A549 (cell line): ENCODE measurements around the gene ASCC2. TPM values are rescaled to one million over a fixed set of nuclear protein-coding genes. Genes with fewer than 3 reads are reported as not detected.

Experiments used
- ATAC-seq, 2 experiments: fragments of 200-7000 bp in 1 of 2; fragments of >200 bp in 1 of 2; cut with Nextera tagmentation in 1 of 2; cut with Tn5 transposase in 1 of 2; 3 replicates each; pipeline versions ENCODE4 v1.8.0 to v1.9.1; 2018 to 2020; ENCODE audit warnings: mild to moderate bottlenecking in 1 of 2, moderate library complexity in 1 of 2
- CTCF ChIA-PET: fragments of 300-600 bp; sonication (Branson Sonifier 250); formaldehyde crosslinking; extraction: SDS; loops from one replicate; lab custom pipeline; 2021; ENCODE audit warnings: antibody characterized with exemption, inconsistent platforms; lab: Yijun Ruan, JAX
- POLR2A ChIA-PET: fragments of 350-600 bp; formaldehyde crosslinking; extraction: SDS; loops from one replicate; lab custom pipeline; 2021; ENCODE audit warnings: antibody characterized with exemption, inconsistent platforms; lab: Yijun Ruan, JAX
- DNase-seq, 2 experiments: peaks; one replicate each; pipeline versions ENCODE4 v3.0.0 to v3.0.0-alpha.2; 2011 to 2016; ENCODE audit warnings: low read depth in 1 of 2, low spot score in 1 of 2
- FAIRE-seq: peaks from 2 replicates; lab custom pipeline; 2011; peaks lifted over from hg19 to GRCh38; lab: Jason Lieb, UNC
- H3K27ac ChIP-seq, 2 experiments: fragments of >200 bp; sonication (Bioruptor Twin); formaldehyde crosslinking; 3 replicates each; pipeline ENCODE4 v1.5.1; 2016 to 2017
- H3K4me1 ChIP-seq: fragments of >200 bp; sonication (Bioruptor Twin); formaldehyde crosslinking; 3 replicates; pipeline ENCODE4 v1.6.1; 2016
- H3K4me2 ChIP-seq: fragments of >200 bp; sonication (Bioruptor Twin); formaldehyde crosslinking; 3 replicates; pipeline ENCODE4 v1.6.1; 2016
- H3K4me3 ChIP-seq: fragments of >200 bp; sonication (Bioruptor Twin); formaldehyde crosslinking; 3 replicates; pipeline ENCODE4 v1.5.1; 2016
- H3K9me3 ChIP-seq: fragments of >200 bp; sonication (Bioruptor Twin); formaldehyde crosslinking; 3 replicates; pipeline ENCODE4 v1.6.1; 2016
- BCL3 ChIP-seq: fragments of >200 bp; sonication (Bioruptor Twin); formaldehyde crosslinking; IDR thresholded peaks from 3 replicates; pipeline ENCODE4 v1.6.1; 2016
- BHLHE40 ChIP-seq: IDR thresholded peaks from 2 replicates; pipeline ENCODE4 v1.6.1; 2012; ENCODE audit warnings: low read depth, low read length, inconsistent platforms
- CBX2 ChIP-seq: fragments of 200-600 bp; sonication (generic); IDR thresholded peaks from 2 replicates; pipeline ENCODE4 v1.6.1; 2016; ENCODE audit warnings: low read depth, mild to moderate bottlenecking, borderline replicate concordance
- CEBPB ChIP-seq, 2 experiments: fragments of >200 bp in 1 of 2; sonication (Bioruptor Twin) in 1 of 2; formaldehyde crosslinking in 1 of 2; IDR thresholded peaks; 2 replicates each; pipeline ENCODE4 v1.6.1; 2012 to 2016
- CHD2 ChIP-seq: fragments of 150-350 bp; IDR thresholded peaks from 2 replicates; pipeline ENCODE4 v1.6.1; 2014; ENCODE audit warnings: low read length; ENCODE audit not compliant: partially characterized antibody
- ESRRA ChIP-seq: fragments of 150-350 bp; IDR thresholded peaks from 2 replicates; pipeline ENCODE4 v1.6.1; 2014; ENCODE audit warnings: mild to moderate bottlenecking, low read length, borderline replicate concordance
- FOSB ChIP-seq: fragments of 250-450 bp; sonication (Bioruptor Pico); IDR thresholded peaks from 2 replicates; pipeline ENCODE4 v1.5.0; 2020; ENCODE audit warnings: mild to moderate bottlenecking, moderate library complexity
- FOXS1 ChIP-seq: fragments of 250-450 bp; sonication (Bioruptor Pico); IDR thresholded peaks from 2 replicates; pipeline ENCODE4 v1.5.0; 2020; ENCODE audit warnings: mild to moderate bottlenecking, moderate library complexity
- GATA3 ChIP-seq: IDR thresholded peaks from 2 replicates; pipeline ENCODE4 v1.6.1; 2012; ENCODE audit warnings: borderline replicate concordance
- HDAC2 ChIP-seq: fragments of 200-600 bp; sonication (generic); IDR thresholded peaks from 2 replicates; pipeline ENCODE4 v1.6.1; 2016
- HEYL ChIP-seq: fragments of 250-450 bp; sonication (Bioruptor Pico); IDR thresholded peaks from 2 replicates; pipeline ENCODE4 v1.8.0; 2021; ENCODE audit warnings: mild to moderate bottlenecking, moderate library complexity
- JUN ChIP-seq, 2 experiments: fragments of >200 bp; sonication (Bioruptor Twin); formaldehyde crosslinking; IDR thresholded peaks; 2 replicates in 1 of 2; 3 replicates in 1 of 2; pipeline ENCODE4 v1.6.1; 2016 to 2017
- KDM1A ChIP-seq: fragments of 200-600 bp; sonication (generic); IDR thresholded peaks from 2 replicates; pipeline ENCODE4 v1.6.1; 2016; ENCODE audit warnings: low read depth, mild to moderate bottlenecking
- KDM5A ChIP-seq: fragments of 200-600 bp; sonication (generic); IDR thresholded peaks from 2 replicates; pipeline ENCODE4 v1.6.1; 2016; ENCODE audit warnings: antibody characterized with exemption, mild to moderate bottlenecking
- NFE2L2 ChIP-seq: fragments of 150-350 bp; conservative IDR thresholded peaks from 2 replicates; pipeline ENCODE4 v1.6.1; 2014; ENCODE audit warnings: low read length
- NPAS2 ChIP-seq: fragments of 250-450 bp; sonication (Bioruptor Pico); IDR thresholded peaks from 2 replicates; pipeline ENCODE4 v1.8.0; 2022; ENCODE audit warnings: mild to moderate bottlenecking, moderate library complexity, borderline replicate concordance
- PBX3 ChIP-seq: IDR thresholded peaks from 2 replicates; pipeline ENCODE4 v1.6.1; 2012
- POLR2AphosphoS2 ChIP-seq: conservative IDR thresholded peaks from 2 replicates; pipeline ENCODE4 v1.6.1; 2012; ENCODE audit warnings: low read length, improper control_type of control experiment, inconsistent platforms
- RAD21 ChIP-seq, 2 experiments: fragments of >200 bp in 1 of 2; sonication (Bioruptor Twin) in 1 of 2; formaldehyde crosslinking in 1 of 2; IDR thresholded peaks in 1 of 2; conservative IDR thresholded peaks in 1 of 2; 2 replicates in 1 of 2; 3 replicates in 1 of 2; pipeline ENCODE4 v1.6.1; 2012 to 2018; ENCODE audit warnings: inconsistent platforms in 1 of 2
- RARB ChIP-seq: fragments of 250-450 bp; sonication (Bioruptor Pico); IDR thresholded peaks from 2 replicates; pipeline ENCODE4 v1.8.0; 2021; ENCODE audit warnings: mild to moderate bottlenecking, moderate library complexity
- REST ChIP-seq: fragments of 200-600 bp; sonication (generic); IDR thresholded peaks from 2 replicates; pipeline ENCODE4 v1.6.1; 2016; ENCODE audit warnings: antibody characterized with exemption, mild to moderate bottlenecking, moderate library complexity
- RFX5 ChIP-seq: fragments of 450-650 bp; IDR thresholded peaks from 2 replicates; pipeline ENCODE4 v1.7.1; 2014; ENCODE audit warnings: antibody characterized with exemption, mild to moderate bottlenecking, moderate library complexity
- RNF2 ChIP-seq: fragments of 200-600 bp; sonication (generic); IDR thresholded peaks from 2 replicates; pipeline ENCODE4 v1.6.1; 2016; ENCODE audit warnings: low read depth, mild to moderate bottlenecking, antibody characterized with exemption, moderate library complexity, borderline replicate concordance
- SMC3 ChIP-seq: fragments of >200 bp; sonication (Bioruptor Twin); formaldehyde crosslinking; IDR thresholded peaks from 3 replicates; pipeline ENCODE4 v1.6.1; 2018; ENCODE audit warnings: inconsistent platforms
- TP53 ChIP-seq: fragments of 250-450 bp; sonication (Bioruptor Pico); IDR thresholded peaks from 2 replicates; pipeline ENCODE4 v1.5.0; 2021; ENCODE audit warnings: mild to moderate bottlenecking, moderate library complexity
- USF2 ChIP-seq: fragments of 450-650 bp; IDR thresholded peaks from 2 replicates; pipeline ENCODE4 v1.6.1; 2014; ENCODE audit warnings: antibody characterized with exemption
- ZFP36 ChIP-seq: fragments of 450-650 bp; IDR thresholded peaks from 2 replicates; pipeline ENCODE4 v1.6.1; 2014; ENCODE audit warnings: borderline replicate concordance; ENCODE audit not compliant: partially characterized antibody
- WGBS: methylation state at CpG from one replicate; pipeline ENCODE4 v1.1.6; 2017; ENCODE audit errors: missing lambda C conversion rate; 5-methylcytosine and 5-hydroxymethylcytosine counted together
- polyA plus RNA-seq, 4 experiments: library from polyadenylated mRNA; depleted of rRNA in 3 of 4; stranded (reverse); fragments of >200 nt; fragmentation: RNase III in 1 of 4; extraction: RNeasy Plus Mini Kit Qiagen cat#74134 plus additional on column Dnase treatment in 1 of 4; gene quantifications; 2 replicates in 3 of 4; 3 replicates in 1 of 4; pipeline ENCODE4 v1.2.3, GENCODE V29; 2011 to 2017

Gene ASCC2
- polyA plus RNA-seq, 2 of the 4 experiments (the other 2 are of a cell fraction) = 27.2 to 31.6 TPM

GRCh38 chr22:29750029-29750428 is 88.0 kb downstream of the ASCC2 start:
- DNase-seq (no peak), FAIRE-seq (no peak), ATAC-seq (no peak)
- WGBS = 94% methylated on average over 3 of the region's 3 CpGs
- H3K9me3 ChIP-seq = no peaks in the 10 kb centered on the region
- POLR2A ChIA-PET = no interaction called here
- TF ChIP-seq KDM1A (no peak), POLR2AphosphoS2 (no peak), NPAS2 (CRISPR knock-in tag) (no peak), TP53 (CRISPR knock-in tag) (no peak), FOXS1 (CRISPR knock-in tag) (no peak), CEBPB (IDR thresholded peaks at IDR 0.05) (no peak), RARB (CRISPR knock-in tag) (no peak), SMC3 (no peak), RNF2 (no peak), BHLHE40 (no peak)
- no peaks in the 10 kb centered on the region for H3K4me1 ChIP-seq
- CTCF ChIA-PET = interaction anchor here (0.6 to 1.0 kb wide), 2 partner anchors 11 to 28 kb away, joined by 3 read pairs; no protein-coding TSS in a partner anchor
- H3K4me3 ChIP-seq = no peak overlapping the region
- no peak overlapping the region for H3K4me2 ChIP-seq
- H3K27ac ChIP-seq = no peak overlapping the region

GRCh38 chr22:29748248-29748893 is 89.7 kb downstream of the ASCC2 start:
- 91% methylated on average over 6 of the region's 9 CpGs for WGBS
- DNase-seq (no peak), ATAC-seq (no peak), FAIRE-seq (no peak)
- ChIA-PET POLR2A (no interaction called here), CTCF (interaction anchor here (0.5 kb wide), 1 partner anchor 12 kb away, joined by 3 read pairs; no protein-coding TSS in a partner anchor)
- Histone ChIP-seq H3K9me3 (no peaks in the 10 kb centered on the region), H3K4me2 (no peak overlapping the region), H3K4me1 (no peaks in the 10 kb centered on the region), H3K4me3 (no peak overlapping the region), H3K27ac (no peak overlapping the region)
- TF ChIP-seq CBX2 (no peak), GATA3 (no peak), RFX5 (no peak), HDAC2 (no peak), HEYL (CRISPR knock-in tag) (no peak), BCL3 (no peak), ZFP36 (no peak), KDM5A (no peak), ESRRA (no peak), CHD2 (no peak), RAD21 (conservative IDR thresholded peaks at IDR 0.05 in 1 of 2, IDR thresholded peaks at IDR 0.05 in 1 of 2) (no peak), NFE2L2 (no peak), USF2 (no peak), RARB (CRISPR knock-in tag) (no peak), REST (no peak), JUN (IDR thresholded peaks at IDR 0.05) (no peak), FOSB (no peak), PBX3 (no peak)
